ENCODE results near the gene RILPL2.
"Not testable (repeated sequence)": the region's sequence is repeated elsewhere in the genome, so short reads cannot be mapped to it uniquely, and the experiment has no call there.

The RILPL2 gene

GRCh38 chr12:123436017-123436964, at the start of gene RILPL2:
TSS of gene RILPL2 (minus strand) at chr12:123436684. CDS start at chr12:123436420, 264 bp downstream.
- FAIRE-seq: no peak

- FAIRE-seq: no peak
Observed at GRCh38 chr12:123485756-123486155, 49.3 kb upstream of the RILPL2 start.

GRCh38 chr12:123483602-123484248, 47.2 kb upstream of the RILPL2 start:
- FAIRE-seq: no peak

GRCh38 chr12:123482876-123483275, 46.4 kb upstream of the RILPL2 start:
- no peak for FAIRE-seq

GRCh38 chr12:123481251-123481650, 44.8 kb upstream of the RILPL2 start:
- FAIRE-seq: not testable (repeated sequence)

- FAIRE-seq: no peak
Observed at GRCh38 chr12:123479442-123480180, 43.1 kb upstream of the RILPL2 start.

- no peak for FAIRE-seq
Observed at GRCh38 chr12:123478762-123479161, 42.3 kb upstream of the RILPL2 start.

- FAIRE-seq: no peak
Observed at GRCh38 chr12:123478069-123478468, 41.6 kb upstream of the RILPL2 start.

GRCh38 chr12:123475246-123475703, 38.8 kb upstream of the RILPL2 start:
- FAIRE-seq: no peak

- no peak for FAIRE-seq
Observed at GRCh38 chr12:123474485-123475245, 38.2 kb upstream of the RILPL2 start.

GRCh38 chr12:123472438-123472849, 36.0 kb upstream of the RILPL2 start:
- FAIRE-seq: no peak

GRCh38 chr12:123471374-123472068, 35.0 kb upstream of the RILPL2 start:
- FAIRE-seq: no peak

- FAIRE-seq: no peak
Observed at GRCh38 chr12:123469978-123470377, 33.5 kb upstream of the RILPL2 start.

- no peak for FAIRE-seq
Observed at GRCh38 chr12:123468786-123469185, 32.3 kb upstream of the RILPL2 start.

- no peak for FAIRE-seq
Observed at GRCh38 chr12:123465084-123465483, 28.6 kb upstream of the RILPL2 start.

GRCh38 chr12:123463174-123463573, 26.7 kb upstream of the RILPL2 start:
- FAIRE-seq: not testable (repeated sequence)

GRCh38 chr12:123457980-123458779, 21.7 kb upstream of the RILPL2 start, which contains the start of gene SNRNP35:
TSS of gene SNRNP35 (plus strand) at chr12:123458139. CDS start at chr12:123465541, 7,402 bp downstream.
- FAIRE-seq: no peak

GRCh38 chr12:123453165-123453564, 16.7 kb upstream of the RILPL2 start:
- FAIRE-seq: no peak

GRCh38 chr12:123452276-123452550, 15.7 kb upstream of the RILPL2 start:
- FAIRE-seq: not testable (repeated sequence)

- no peak for FAIRE-seq
Observed at GRCh38 chr12:123450636-123451035, 14.2 kb upstream of the RILPL2 start.

- FAIRE-seq: no peak
Observed at GRCh38 chr12:123449856-123450255, 13.4 kb upstream of the RILPL2 start.

Measured in colon (tissue), 2 donors.